Measurements from ENCODE around the gene ATIC. TPM values are rescaled to one million over a fixed set of nuclear protein-coding genes. Genes with fewer than 3 reads are reported as not detected.

ATIC gene
- polyA plus RNA-seq, 1 donor from 2014 or later = 9.5 TPM

- H3K4me3 ChIP-seq (ENCODE audit: low read length) = no peak overlapping the region
- no peak overlapping the region for H3K4me2 ChIP-seq (ENCODE audit: low read length)
- no peaks in the 10 kb centered on the region for H3K79me2 ChIP-seq (replicated peaks; ENCODE audit: insufficient read depth, low read length)
- H3F3A ChIP-seq (ENCODE audit: insufficient read depth, low read length, poor library complexity, severe bottlenecking) = no peaks in the 10 kb centered on the region
- H3K27ac ChIP-seq (ENCODE audit: low read length) = no peak overlapping the region
- no peaks in the 10 kb centered on the region for H4K20me1 ChIP-seq (ENCODE audit: insufficient read depth)
- no peak overlapping the region for H3K9ac ChIP-seq (ENCODE audit: low read length)
- no peaks in the 10 kb centered on the region for H3K9me2 ChIP-seq (ENCODE audit: insufficient read depth, low read length)
- H3K27me3 ChIP-seq (ENCODE audit: insufficient read depth, low read depth, low read length) = no peaks in the 10 kb centered on the region
- no peak for TF ChIP-seq MXI1 (conservative IDR thresholded peaks at IDR 0.05; ENCODE audit: poor library complexity, severe bottlenecking)
- no peak for TF ChIP-seq POLR2AphosphoS5 (IDR thresholded peaks at IDR 0.05)
- TF ChIP-seq SMC3 (conservative IDR thresholded peaks at IDR 0.05; ENCODE audit: poor library complexity) = no peak
- no peak for TF ChIP-seq REST (IDR thresholded peaks at IDR 0.05; ENCODE audit: borderline replicate concordance)
- no peaks in the 10 kb centered on the region for H3K36me3 ChIP-seq (ENCODE audit: insufficient read depth, low read length)
- H2AFZ ChIP-seq (ENCODE audit: low read depth, low read length) = no peak overlapping the region
- H3K9me3 ChIP-seq (ENCODE audit: low read length) = no peaks in the 10 kb centered on the region
These were observed 51.2 kb downstream of the ATIC start for GRCh38 chr2:215363039-215363438.

DNA sequence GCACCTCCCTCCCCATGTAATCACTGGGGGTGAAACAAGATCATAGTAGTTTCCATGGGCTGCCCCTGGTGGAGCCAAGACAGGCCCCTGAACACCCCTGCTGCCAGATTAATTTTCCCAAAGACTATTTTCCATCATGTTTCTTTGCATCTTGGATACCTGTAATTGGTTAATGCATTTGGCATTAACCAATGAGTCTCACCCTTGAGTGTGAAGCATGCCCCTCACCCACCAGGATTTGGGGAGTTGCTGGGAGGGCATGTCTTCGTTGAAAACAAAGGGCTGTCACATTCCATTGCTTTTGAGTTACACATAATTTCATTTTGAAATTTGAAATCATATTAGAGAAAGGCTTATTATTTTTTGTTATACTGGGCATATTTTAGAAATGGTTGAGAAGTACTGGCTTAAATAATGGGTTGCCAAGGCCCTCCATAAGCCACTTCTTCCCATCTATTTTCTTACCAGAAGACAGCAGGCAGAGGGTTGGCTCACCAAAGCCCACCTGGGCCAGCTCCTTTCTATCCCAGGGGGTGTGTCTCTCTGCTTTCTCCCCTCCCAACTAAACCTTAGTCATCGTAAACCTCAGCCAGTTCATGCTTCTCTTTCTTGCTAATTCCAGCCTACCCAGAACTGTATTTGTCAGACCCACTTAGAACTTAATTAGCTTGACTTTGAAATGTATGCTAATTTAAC lies 51.8 kb downstream of the ATIC start:
- Histone ChIP-seq H3K79me2 (replicated peaks; ENCODE audit: insufficient read depth, low read length) (no peaks in the 10 kb centered on the region), H3K9ac (ENCODE audit: low read length) (no peak overlapping the region), H3F3A (ENCODE audit: insufficient read depth, low read length, poor library complexity, severe bottlenecking) (no peaks in the 10 kb centered on the region), H2AFZ (ENCODE audit: low read depth, low read length) (no peak overlapping the region), H3K27ac (ENCODE audit: low read length) (no peak overlapping the region), H3K4me3 (ENCODE audit: low read length) (no peak overlapping the region), H4K20me1 (ENCODE audit: insufficient read depth) (no peaks in the 10 kb centered on the region), H3K36me3 (ENCODE audit: insufficient read depth, low read length) (no peaks in the 10 kb centered on the region), H3K4me2 (ENCODE audit: low read length) (no peak overlapping the region), H3K9me3 (ENCODE audit: low read length) (no peaks in the 10 kb centered on the region), H3K27me3 (ENCODE audit: insufficient read depth, low read depth, low read length) (no peaks in the 10 kb centered on the region), H3K9me2 (ENCODE audit: insufficient read depth, low read length) (no peaks in the 10 kb centered on the region)
- TF ChIP-seq, protein P1, sequence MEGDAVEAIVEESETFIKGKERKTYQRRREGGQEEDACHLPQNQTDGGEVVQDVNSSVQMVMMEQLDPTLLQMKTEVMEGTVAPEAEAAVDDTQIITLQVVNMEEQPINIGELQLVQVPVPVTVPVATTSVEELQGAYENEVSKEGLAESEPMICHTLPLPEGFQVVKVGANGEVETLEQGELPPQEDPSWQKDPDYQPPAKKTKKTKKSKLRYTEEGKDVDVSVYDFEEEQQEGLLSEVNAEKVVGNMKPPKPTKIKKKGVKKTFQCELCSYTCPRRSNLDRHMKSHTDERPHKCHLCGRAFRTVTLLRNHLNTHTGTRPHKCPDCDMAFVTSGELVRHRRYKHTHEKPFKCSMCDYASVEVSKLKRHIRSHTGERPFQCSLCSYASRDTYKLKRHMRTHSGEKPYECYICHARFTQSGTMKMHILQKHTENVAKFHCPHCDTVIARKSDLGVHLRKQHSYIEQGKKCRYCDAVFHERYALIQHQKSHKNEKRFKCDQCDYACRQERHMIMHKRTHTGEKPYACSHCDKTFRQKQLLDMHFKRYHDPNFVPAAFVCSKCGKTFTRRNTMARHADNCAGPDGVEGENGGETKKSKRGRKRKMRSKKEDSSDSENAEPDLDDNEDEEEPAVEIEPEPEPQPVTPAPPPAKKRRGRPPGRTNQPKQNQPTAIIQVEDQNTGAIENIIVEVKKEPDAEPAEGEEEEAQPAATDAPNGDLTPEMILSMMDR (IDR thresholded peaks at IDR 0.05; ENCODE audit: poor library complexity, severe bottlenecking) = no peak
- TF ChIP-seq TAF1 (IDR thresholded peaks at IDR 0.05; ENCODE audit: low read depth) = no peak
- TF ChIP-seq SMC3 (conservative IDR thresholded peaks at IDR 0.05; ENCODE audit: poor library complexity) = no peak
- TF ChIP-seq POLR2AphosphoS5 (IDR thresholded peaks at IDR 0.05) = no peak
- no peak for TF ChIP-seq RAD21 (conservative IDR thresholded peaks at IDR 0.05)
- TF ChIP-seq MXI1 (conservative IDR thresholded peaks at IDR 0.05; ENCODE audit: poor library complexity, severe bottlenecking) = no peak
- no peak for TF ChIP-seq EP300 (conservative IDR thresholded peaks at IDR 0.05; ENCODE audit: poor library complexity, severe bottlenecking)
- TF ChIP-seq EZH2 (IDR thresholded peaks at IDR 0.05; ENCODE audit: borderline replicate concordance, insufficient read depth, low read length, poor library complexity, severe bottlenecking) = no peak
- TF ChIP-seq REST (IDR thresholded peaks at IDR 0.05; ENCODE audit: borderline replicate concordance) = no peak

All from neural cell (in vitro differentiated cells).